Panc1 (cell line): ENCODE results near the gene RRM1.

Source experiments
- CTCF ChIP-seq: fragments of 450-650 bp; IDR thresholded peaks from 2 replicates; pipeline ENCODE4 v1.5.1; 2017; ENCODE audit warnings: mild to moderate bottlenecking
- POLR2AphosphoS5 ChIP-seq: IDR thresholded peaks from 2 replicates; pipeline ENCODE4 v1.6.1; 2012; ENCODE audit warnings: mild to moderate bottlenecking, low read depth, low read length, moderate library complexity
- SIN3A ChIP-seq: IDR thresholded peaks from 2 replicates; pipeline ENCODE4 v1.6.1; 2012; ENCODE audit warnings: low read depth, mild to moderate bottlenecking, low read length, moderate library complexity, borderline replicate concordance; ENCODE audit not compliant: insufficient read depth

DNA sequence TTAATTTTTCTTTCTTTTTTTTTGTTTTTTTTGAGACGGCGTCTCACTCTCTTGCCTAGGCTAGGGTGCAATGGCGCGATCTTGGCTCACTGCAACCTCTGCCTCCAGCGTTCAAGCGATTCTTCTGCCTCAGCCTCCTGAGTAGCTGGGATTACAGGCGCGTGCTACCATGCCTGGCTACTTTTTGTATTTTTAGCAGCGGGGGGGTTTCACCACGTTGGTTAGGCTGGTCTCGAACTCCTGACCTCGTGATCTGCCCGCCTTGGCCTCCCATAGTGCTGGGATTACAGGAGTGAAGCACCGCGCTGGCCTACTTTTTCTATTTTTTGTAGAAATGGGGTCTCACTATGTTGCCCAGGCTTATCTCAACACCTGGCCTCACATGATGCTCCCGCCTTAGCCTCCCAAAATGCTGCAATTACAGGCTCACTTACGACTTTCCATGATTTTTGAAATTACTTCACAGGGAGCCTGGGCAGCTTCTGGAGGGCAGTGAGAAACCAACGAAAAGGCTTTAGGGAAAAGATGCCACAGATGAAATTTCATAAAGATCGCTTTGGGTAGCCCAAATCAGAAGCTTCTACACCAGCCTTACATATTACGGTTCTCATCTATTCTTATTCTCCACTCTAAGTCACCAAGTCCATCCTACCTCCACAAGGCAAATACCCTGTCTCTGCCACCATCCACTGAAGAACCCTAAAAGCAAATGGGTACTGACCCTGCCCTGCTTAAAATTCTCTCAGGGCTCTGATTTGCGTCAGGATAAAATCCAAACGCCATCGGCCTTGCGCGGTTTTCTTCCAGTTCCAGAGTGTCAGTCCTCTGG lies 866 bp upstream of the RRM1 start:
- TF ChIP-seq SIN3A (no peak), CTCF (no peak), POLR2AphosphoS5 (no peak)
